ENCODE data around the gene MINPP1. TPM values are rescaled to one million over a fixed set of nuclear protein-coding genes. Genes with fewer than 3 reads are reported as not detected.

Gene MINPP1
- total and polyA plus RNA-seq, 2 of the 4 experiments (the other 2 are of a cell fraction): 11.7 to 14.4 TPM

DNA sequence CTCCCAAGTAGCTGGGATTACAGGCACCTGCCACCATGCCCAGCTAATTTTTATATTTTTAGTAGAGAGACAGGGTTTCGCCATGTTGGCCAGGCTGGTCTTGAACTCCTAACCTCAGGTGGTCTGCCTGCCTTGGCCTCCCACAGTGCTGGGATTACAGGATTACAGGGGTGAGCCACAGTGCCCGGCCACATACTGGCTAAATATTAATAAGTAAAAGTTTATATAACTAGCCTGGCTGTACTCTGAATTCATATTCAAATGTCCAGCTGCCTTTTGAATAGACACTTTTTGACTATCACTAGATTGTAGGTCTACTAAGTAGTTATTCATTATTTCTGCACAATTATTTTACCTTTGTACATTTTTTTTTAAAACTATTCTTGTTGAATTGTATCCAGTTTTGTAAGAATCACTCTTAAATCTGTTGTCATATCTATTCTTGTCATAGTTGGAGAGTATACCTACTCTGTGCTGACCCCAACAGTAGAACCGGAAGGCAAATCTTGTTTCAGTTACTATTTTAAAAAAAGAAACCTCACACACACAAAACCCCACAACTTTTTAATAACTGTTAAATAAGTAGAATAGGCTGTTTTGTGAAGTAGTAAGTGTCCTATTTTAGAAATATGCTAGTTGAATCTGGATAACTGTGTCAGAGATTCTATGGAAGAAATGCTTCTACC is 29.6 kb downstream of the MINPP1 start:
- in situ Hi-C loops (cut with MboI; ENCODE audit: low sequenced_read_pairs): no loop called here

More for the DNA sequence above, 29.6 kb downstream of the MINPP1 start:
- intact Hi-C loops (cut with micrococcal nuclease) (loop anchor here (5.0 kb wide), 1 partner anchor 328 kb away; the partner anchor contains the start of genes KLLN and PTEN), dilution Hi-C loops (cut with HindIII; ENCODE audit: low sequenced_read_pairs, unreplicated experiment) (no loop called here)
- Histone ChIP-seq H3K27ac (ENCODE audit: insufficient read depth, low read length) (no peak overlapping the region), H3K4me2 (ENCODE audit: low read depth, low read length) (no peak overlapping the region), H3K9me3 (ENCODE audit: control insufficient read depth, insufficient read depth, low read length) (no peaks in the 10 kb centered on the region), H2BK15ac (ENCODE audit: low read depth, low read length) (no peak overlapping the region), H3K18ac (ENCODE audit: low read depth, low read length) (no peak overlapping the region), H2BK20ac (ENCODE audit: low read depth, low read length) (no peak overlapping the region), H2BK5ac (ENCODE audit: low read depth, low read length, poor library complexity, severe bottlenecking) (no peak overlapping the region), H2BK120ac (ENCODE audit: low read depth, low read length) (no peak overlapping the region), H3K4me3 (ENCODE audit: insufficient read depth, low read depth, low read length) (no peak overlapping the region), H3K56ac (ENCODE audit: extremely low read depth, insufficient read depth, low read length) (no peak overlapping the region), H3K79me1 (ENCODE audit: low read depth in 1 of 2, low read length in 2 of 2) (peaks cover 7 to 16% of the 10 kb centered on the region in 2 experiments), H3K27me3 (ENCODE audit: control insufficient read depth, insufficient read depth, low read length) (no peaks in the 10 kb centered on the region), H2AK5ac (ENCODE audit: low read depth, low read length) (0 out of 2 replicates have a peak overlapping the region, but pooled peaks have one; percentile 65), H4K5ac (ENCODE audit: low read depth, low read length) (no peak overlapping the region; the same call in 1 of the 2 replicates), H4K91ac (ENCODE audit: insufficient read depth, low read depth, low read length) (no peak overlapping the region), H2AFZ (replicated peaks; ENCODE audit: low read length, poor library complexity) (no peak overlapping the region), H4K8ac (ENCODE audit: low read depth in 2 of 2, low read length in 2 of 2) (no peak overlapping the region), H2AK9ac (replicated peaks; ENCODE audit: low read depth, low read length, poor library complexity) (no peak overlapping the region), H3K14ac (replicated peaks; ENCODE audit: low read depth, low read length) (no peak overlapping the region), H3K36me3 (ENCODE audit: control insufficient read depth, insufficient read depth, low read length) (peaks cover 10% of the 10 kb centered on the region), H4K20me1 (ENCODE audit: insufficient read depth, low read length) (no peaks in the 10 kb centered on the region; the same call in 1 of the 2 replicates), H3K4me1 (ENCODE audit: control insufficient read depth, insufficient read depth, low read length) (peaks cover 8% of the 10 kb centered on the region), H3K4ac (ENCODE audit: low read depth, low read length) (no peak overlapping the region), H3K9me1 (ENCODE audit: insufficient read depth, low read length) (peaks cover 3% of the 10 kb centered on the region; the same call in 1 of the 2 replicates), H3K9ac (ENCODE audit: low read depth, low read length) (no peak overlapping the region), H3K23ac (ENCODE audit: low read depth, low read length) (no peak overlapping the region)
- no TSS peak for BruUV-seq (replicated peaks)
- ChIA-PET CTCF (interaction anchor here (0.7 to 0.9 kb wide), 2 partner anchors 13 to 111 kb away, joined by 4 to 7 read pairs; no protein-coding TSS in a partner anchor), POLR2A (ENCODE audit: unreplicated experiment) (no interaction called here)
- no CpG with 5 or more reads among the region's 3 CpGs for WGBS, 2 experiments (ENCODE audit: extremely low coverage in 2 of 2, insufficient read length in 1 of 2)
- TF ChIP-seq RAD21 (IDR thresholded peaks at IDR 0.05; ENCODE audit: low read length) (no peak), MXI1 (IDR thresholded peaks at IDR 0.05; ENCODE audit: borderline replicate concordance, low read depth, low read length) (no peak), RFX5 (IDR thresholded peaks at IDR 0.05; ENCODE audit: low read depth, low read length) (no peak), CHD1 (IDR thresholded peaks at IDR 0.05; ENCODE audit: low read depth, low read length) (no peak), POLR2A (IDR thresholded peaks at IDR 0.05; ENCODE audit: low read depth, low read length) (no peak), CTCF (conservative IDR thresholded peaks at IDR 0.05; ENCODE audit: low read depth, low read length) (no peak), MAZ (IDR thresholded peaks at IDR 0.05; ENCODE audit: borderline replicate concordance, low read depth, low read length) (no peak), SMC3 (IDR thresholded peaks at IDR 0.05; ENCODE audit: low read depth, low read length) (no peak), MAFK (IDR thresholded peaks at IDR 0.05; ENCODE audit: low read depth, low read length) (no peak), RCOR1 (IDR thresholded peaks at IDR 0.05; ENCODE audit: insufficient replicate concordance, low read length) (no peak)
- TF ChIP-seq, protein P1, sequence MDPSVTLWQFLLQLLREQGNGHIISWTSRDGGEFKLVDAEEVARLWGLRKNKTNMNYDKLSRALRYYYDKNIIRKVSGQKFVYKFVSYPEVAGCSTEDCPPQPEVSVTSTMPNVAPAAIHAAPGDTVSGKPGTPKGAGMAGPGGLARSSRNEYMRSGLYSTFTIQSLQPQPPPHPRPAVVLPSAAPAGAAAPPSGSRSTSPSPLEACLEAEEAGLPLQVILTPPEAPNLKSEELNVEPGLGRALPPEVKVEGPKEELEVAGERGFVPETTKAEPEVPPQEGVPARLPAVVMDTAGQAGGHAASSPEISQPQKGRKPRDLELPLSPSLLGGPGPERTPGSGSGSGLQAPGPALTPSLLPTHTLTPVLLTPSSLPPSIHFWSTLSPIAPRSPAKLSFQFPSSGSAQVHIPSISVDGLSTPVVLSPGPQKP (IDR thresholded peaks at IDR 0.05; ENCODE audit: borderline replicate concordance, low read depth, low read length): no peak
- ATAC-seq (ENCODE audit: low read depth): no peak
- DNase-seq: no peak
